Measurements from ENCODE around the gene ACTC1.

Gene ACTC1

GRCh38 chr15:34789326-34789725 lies 6.0 kb downstream of the ACTC1 start:
- no peak overlapping the region for H3K27ac ChIP-seq
- TF ChIP-seq ZFX (IDR thresholded peaks at IDR 0.05) = no peak
- TF ChIP-seq, protein P1, sequence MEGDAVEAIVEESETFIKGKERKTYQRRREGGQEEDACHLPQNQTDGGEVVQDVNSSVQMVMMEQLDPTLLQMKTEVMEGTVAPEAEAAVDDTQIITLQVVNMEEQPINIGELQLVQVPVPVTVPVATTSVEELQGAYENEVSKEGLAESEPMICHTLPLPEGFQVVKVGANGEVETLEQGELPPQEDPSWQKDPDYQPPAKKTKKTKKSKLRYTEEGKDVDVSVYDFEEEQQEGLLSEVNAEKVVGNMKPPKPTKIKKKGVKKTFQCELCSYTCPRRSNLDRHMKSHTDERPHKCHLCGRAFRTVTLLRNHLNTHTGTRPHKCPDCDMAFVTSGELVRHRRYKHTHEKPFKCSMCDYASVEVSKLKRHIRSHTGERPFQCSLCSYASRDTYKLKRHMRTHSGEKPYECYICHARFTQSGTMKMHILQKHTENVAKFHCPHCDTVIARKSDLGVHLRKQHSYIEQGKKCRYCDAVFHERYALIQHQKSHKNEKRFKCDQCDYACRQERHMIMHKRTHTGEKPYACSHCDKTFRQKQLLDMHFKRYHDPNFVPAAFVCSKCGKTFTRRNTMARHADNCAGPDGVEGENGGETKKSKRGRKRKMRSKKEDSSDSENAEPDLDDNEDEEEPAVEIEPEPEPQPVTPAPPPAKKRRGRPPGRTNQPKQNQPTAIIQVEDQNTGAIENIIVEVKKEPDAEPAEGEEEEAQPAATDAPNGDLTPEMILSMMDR (conservative IDR thresholded peaks at IDR 0.05) = no peak

DNA sequence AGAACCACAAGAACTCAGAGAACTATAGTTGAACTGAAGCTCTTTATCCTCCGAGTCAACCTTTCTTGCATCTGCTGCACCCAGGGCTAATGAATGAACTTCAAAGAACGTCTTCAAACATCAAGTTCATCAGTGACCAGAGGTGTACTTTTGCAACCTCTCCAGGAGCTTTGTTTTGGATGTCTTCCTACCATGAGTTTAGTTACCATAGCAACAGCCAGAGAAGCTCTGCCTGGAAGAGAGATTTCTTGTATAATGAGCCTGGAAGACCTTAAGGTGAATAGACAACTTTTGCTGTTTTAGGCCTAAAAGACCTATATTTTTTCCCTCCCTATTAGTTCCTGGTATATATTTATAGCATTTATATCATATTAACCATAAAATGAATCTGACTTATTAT lies 9.1 kb downstream of the ACTC1 start:
- TF ChIP-seq ZFX (IDR thresholded peaks at IDR 0.05) = no peak
- no peak overlapping the region for H3K27ac ChIP-seq

- H3K27ac ChIP-seq = no peak overlapping the region
- TF ChIP-seq, protein P1 (conservative IDR thresholded peaks at IDR 0.05) = no peak
- no peak for TF ChIP-seq ZFX (IDR thresholded peaks at IDR 0.05)
Observed at GRCh38 chr15:34783991-34784390, 11.4 kb downstream of the ACTC1 start.

DNA sequence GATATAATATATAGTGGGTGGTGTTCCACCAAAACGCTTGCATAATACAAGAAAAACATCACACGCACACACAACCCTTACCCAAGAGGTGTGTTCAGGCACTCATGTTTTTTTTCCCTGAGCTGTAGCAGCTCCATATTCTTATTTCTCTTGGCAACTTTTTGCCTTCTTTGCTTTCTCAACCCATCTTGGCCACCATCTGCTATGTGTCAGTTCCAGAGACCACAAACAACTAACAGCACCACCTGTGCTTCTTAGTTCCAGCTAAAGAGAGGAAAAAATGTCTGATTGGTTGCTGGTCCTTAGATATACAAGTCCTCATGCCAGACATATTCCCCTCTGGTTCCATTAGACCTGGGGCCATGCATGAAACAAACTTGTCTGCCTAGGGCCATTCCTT lies 11.9 kb downstream of the ACTC1 start:
- TF ChIP-seq, protein P1 (conservative IDR thresholded peaks at IDR 0.05) = no peak
- TF ChIP-seq ZFX (IDR thresholded peaks at IDR 0.05) = no peak

GRCh38 chr15:34782901-34783300 lies 12.4 kb downstream of the ACTC1 start:
- H3K27ac ChIP-seq = no peak overlapping the region
- TF ChIP-seq, protein P1 (conservative IDR thresholded peaks at IDR 0.05) = no peak
- no peak for TF ChIP-seq ZFX (IDR thresholded peaks at IDR 0.05)

More for the DNA sequence above, 11.9 kb downstream of the ACTC1 start:
- H3K27ac ChIP-seq = no peak overlapping the region

- TF ChIP-seq, protein P1 (conservative IDR thresholded peaks at IDR 0.05) = no peak
- TF ChIP-seq ZFX (IDR thresholded peaks at IDR 0.05) = no peak
- no peak overlapping the region for H3K27ac ChIP-seq
Observed at GRCh38 chr15:34780725-34781124, 14.6 kb downstream of the ACTC1 start.

DNA sequence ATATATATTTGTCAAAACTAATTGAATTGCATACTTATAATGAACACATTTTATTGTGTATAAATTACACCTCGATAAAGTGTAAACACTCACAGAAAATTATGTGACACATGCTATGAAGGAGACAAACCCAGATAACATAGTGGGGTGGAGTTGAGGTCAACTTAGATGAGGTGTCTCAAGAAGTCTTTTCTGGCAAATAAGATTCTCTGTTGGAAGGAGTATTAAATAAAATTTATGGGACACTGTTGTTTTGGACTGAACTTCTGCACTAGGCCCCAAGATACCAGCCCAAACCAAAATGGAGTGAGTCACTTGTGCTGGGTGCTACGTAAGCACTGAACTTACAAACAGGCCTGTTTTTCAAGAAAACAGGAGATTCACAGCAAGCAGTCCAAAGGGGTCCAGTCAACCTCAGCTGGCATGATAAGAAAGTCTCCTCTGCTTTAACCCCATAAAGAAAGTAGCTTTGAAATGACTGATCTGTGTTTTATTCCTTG lies 18.7 kb downstream of the ACTC1 start:
- H3K27ac ChIP-seq = no peak overlapping the region
- TF ChIP-seq, protein P1 (conservative IDR thresholded peaks at IDR 0.05) = no peak
- TF ChIP-seq ZFX (IDR thresholded peaks at IDR 0.05) = no peak

DNA sequence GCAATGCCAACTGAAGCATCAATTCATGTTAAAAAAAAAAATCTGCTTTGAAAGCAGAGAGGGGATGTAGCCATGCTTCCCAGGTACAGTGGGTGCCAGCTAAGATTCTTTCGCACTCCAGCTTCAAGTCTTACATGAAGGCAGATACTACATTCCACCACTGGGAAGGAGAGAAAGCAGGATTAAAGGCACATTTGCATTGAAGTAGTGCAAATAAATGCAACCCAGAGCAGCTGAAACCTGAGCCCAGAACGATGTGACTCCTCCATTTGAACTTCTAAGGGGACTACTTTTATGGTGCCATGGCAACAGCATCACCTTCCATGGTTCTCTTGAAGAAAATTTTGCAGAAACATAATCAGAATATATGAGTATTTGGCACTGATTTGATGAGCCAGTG lies 21.4 kb downstream of the ACTC1 start:
- no peak for TF ChIP-seq ZFX (IDR thresholded peaks at IDR 0.05)
- TF ChIP-seq, protein P1 (conservative IDR thresholded peaks at IDR 0.05) = no peak

More for the DNA sequence above, 21.4 kb downstream of the ACTC1 start:
- H3K27ac ChIP-seq = no peak overlapping the region
